Measurements from ENCODE around the gene DAB2IP. TPM values are rescaled to one million over a fixed set of nuclear protein-coding genes. Genes with fewer than 3 reads are reported as not detected.

Gene DAB2IP
- total RNA-seq, 1 donor from 2014 or later = 41.7 TPM

DNA sequence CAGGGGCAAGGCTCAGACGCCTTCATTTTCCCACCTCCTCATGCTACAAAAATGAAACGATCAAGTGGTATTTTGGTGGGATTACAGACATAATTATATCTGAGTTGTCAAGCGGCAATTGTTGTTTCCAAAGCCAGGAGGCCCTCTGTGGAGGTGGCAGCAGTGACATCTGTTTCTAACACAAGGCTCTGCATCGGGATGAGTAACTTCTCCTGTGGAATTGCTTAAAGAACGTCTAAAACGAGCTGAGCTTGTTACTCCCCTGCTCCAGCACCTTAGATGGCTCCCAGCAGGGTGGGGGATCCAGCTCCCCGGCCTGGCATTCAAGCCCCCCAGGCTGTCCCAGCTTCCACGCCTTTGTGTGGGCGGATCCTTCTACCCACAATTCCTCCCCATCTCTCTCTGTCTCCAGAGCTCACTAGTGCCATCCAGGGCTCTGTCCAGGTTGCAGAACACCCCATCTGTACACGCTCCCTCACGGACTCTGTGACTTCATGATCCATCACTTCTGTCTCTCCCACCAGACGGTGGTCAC, 36.8 kb downstream of the DAB2IP start:
- Histone ChIP-seq H3K27ac (ENCODE audit: low read depth, low read length) (no peak overlapping the region), H3K36me3 (ENCODE audit: insufficient read depth, low read length) (no peaks in the 10 kb centered on the region), H3K4me3 (ENCODE audit: insufficient read depth, low read depth, low read length) (no peak overlapping the region), H3K9me3 (ENCODE audit: insufficient read depth, low read depth, low read length) (no peaks in the 10 kb centered on the region), H3K79me2 (ENCODE audit: insufficient read depth, low read length) (no peaks in the 10 kb centered on the region), H3K4me1 (ENCODE audit: insufficient read depth, low read length) (peaks cover 9% of the 10 kb centered on the region), H2AFZ (ENCODE audit: low read depth, low read length) (no peak overlapping the region), H3K27me3 (ENCODE audit: insufficient read depth, low read length) (no peaks in the 10 kb centered on the region), H4K20me1 (ENCODE audit: insufficient read depth, low read length) (peaks cover 29% of the 10 kb centered on the region), H3K4me2 (ENCODE audit: low read length) (no peak overlapping the region), H3K9ac (ENCODE audit: low read length) (no peak overlapping the region)
- no peak for TF ChIP-seq EZH2 (IDR thresholded peaks at IDR 0.05; ENCODE audit: insufficient read depth, low read length)
- TF ChIP-seq, protein P1, sequence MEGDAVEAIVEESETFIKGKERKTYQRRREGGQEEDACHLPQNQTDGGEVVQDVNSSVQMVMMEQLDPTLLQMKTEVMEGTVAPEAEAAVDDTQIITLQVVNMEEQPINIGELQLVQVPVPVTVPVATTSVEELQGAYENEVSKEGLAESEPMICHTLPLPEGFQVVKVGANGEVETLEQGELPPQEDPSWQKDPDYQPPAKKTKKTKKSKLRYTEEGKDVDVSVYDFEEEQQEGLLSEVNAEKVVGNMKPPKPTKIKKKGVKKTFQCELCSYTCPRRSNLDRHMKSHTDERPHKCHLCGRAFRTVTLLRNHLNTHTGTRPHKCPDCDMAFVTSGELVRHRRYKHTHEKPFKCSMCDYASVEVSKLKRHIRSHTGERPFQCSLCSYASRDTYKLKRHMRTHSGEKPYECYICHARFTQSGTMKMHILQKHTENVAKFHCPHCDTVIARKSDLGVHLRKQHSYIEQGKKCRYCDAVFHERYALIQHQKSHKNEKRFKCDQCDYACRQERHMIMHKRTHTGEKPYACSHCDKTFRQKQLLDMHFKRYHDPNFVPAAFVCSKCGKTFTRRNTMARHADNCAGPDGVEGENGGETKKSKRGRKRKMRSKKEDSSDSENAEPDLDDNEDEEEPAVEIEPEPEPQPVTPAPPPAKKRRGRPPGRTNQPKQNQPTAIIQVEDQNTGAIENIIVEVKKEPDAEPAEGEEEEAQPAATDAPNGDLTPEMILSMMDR (IDR thresholded peaks at IDR 0.05; ENCODE audit: insufficient read depth, low read depth, low read length) = no peak
- Mint-ChIP-seq H3K27me3 (ENCODE audit: low read depth, unreplicated experiment) (peaks cover 9% of the 10 kb centered on the region), H3K27ac (ENCODE audit: unreplicated experiment) (no peak overlapping the region), H3K4me3 (ENCODE audit: unreplicated experiment) (no peak overlapping the region), H3K36me3 (ENCODE audit: low read depth, unreplicated experiment) (peaks cover 17% of the 10 kb centered on the region), H3K4me1 (ENCODE audit: low read depth, unreplicated experiment) (peaks cover 19% of the 10 kb centered on the region), H3K9me3 (ENCODE audit: unreplicated experiment) (no peaks in the 10 kb centered on the region)
- FAIRE-seq = no peak
- no peak for DNase-seq (ENCODE audit: low read depth)

DNA sequence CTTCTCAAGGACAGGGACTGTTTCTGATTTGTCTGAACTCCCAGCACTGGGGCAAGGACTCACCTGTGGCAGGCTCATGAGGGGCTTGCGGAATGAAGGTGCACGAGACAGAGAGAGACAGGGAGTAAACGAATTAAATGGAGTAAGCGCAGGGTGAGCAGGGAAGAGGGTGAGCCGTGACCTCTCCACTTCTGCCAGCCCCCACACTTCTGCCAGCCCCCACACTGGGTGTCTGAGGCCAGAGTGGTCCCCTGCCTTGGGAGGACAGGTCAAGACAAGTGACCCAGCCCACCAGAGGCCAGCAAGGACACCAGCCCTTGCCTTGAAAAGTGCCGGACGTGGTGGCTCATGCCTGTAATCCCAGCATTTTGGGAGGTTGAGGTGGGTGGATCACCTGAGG, 37.2 kb downstream of the DAB2IP start:
- no peak overlapping the region for H3K27ac Mint-ChIP-seq (ENCODE audit: unreplicated experiment)
- H3K9me3 Mint-ChIP-seq (ENCODE audit: unreplicated experiment) = no peaks in the 10 kb centered on the region
- no peaks in the 10 kb centered on the region for H3K9me3 ChIP-seq (ENCODE audit: insufficient read depth, low read depth, low read length)
- H3K9ac ChIP-seq (ENCODE audit: low read length) = no peak overlapping the region
- H3K36me3 Mint-ChIP-seq (ENCODE audit: low read depth, unreplicated experiment) = peaks cover 14% of the 10 kb centered on the region
- H3K27me3 Mint-ChIP-seq (ENCODE audit: low read depth, unreplicated experiment) = peaks cover 5% of the 10 kb centered on the region
- H3K27me3 ChIP-seq (ENCODE audit: insufficient read depth, low read length) = no peaks in the 10 kb centered on the region
- H3K36me3 ChIP-seq (ENCODE audit: insufficient read depth, low read length) = no peaks in the 10 kb centered on the region
- H3K4me1 ChIP-seq (ENCODE audit: insufficient read depth, low read length) = peaks cover 13% of the 10 kb centered on the region
- DNase-seq (ENCODE audit: low read depth) (no peak), FAIRE-seq (no peak)
- no peak overlapping the region for H2AFZ ChIP-seq (ENCODE audit: low read depth, low read length)
- H3K4me3 ChIP-seq (ENCODE audit: insufficient read depth, low read depth, low read length) = no peak overlapping the region
- peaks cover 29% of the 10 kb centered on the region for H4K20me1 ChIP-seq (ENCODE audit: insufficient read depth, low read length)
- no peaks in the 10 kb centered on the region for H3K79me2 ChIP-seq (ENCODE audit: insufficient read depth, low read length)
- TF ChIP-seq EZH2 (IDR thresholded peaks at IDR 0.05; ENCODE audit: insufficient read depth, low read length) = no peak
- TF ChIP-seq, protein P1 (IDR thresholded peaks at IDR 0.05; ENCODE audit: insufficient read depth, low read depth, low read length) = no peak
- H3K27ac ChIP-seq (ENCODE audit: low read depth, low read length) = no peak overlapping the region
- peaks cover 18% of the 10 kb centered on the region for H3K4me1 Mint-ChIP-seq (ENCODE audit: low read depth, unreplicated experiment)
- H3K4me2 ChIP-seq (ENCODE audit: low read length) = no peak overlapping the region
- H3K4me3 Mint-ChIP-seq (ENCODE audit: unreplicated experiment) = no peak overlapping the region

DNA sequence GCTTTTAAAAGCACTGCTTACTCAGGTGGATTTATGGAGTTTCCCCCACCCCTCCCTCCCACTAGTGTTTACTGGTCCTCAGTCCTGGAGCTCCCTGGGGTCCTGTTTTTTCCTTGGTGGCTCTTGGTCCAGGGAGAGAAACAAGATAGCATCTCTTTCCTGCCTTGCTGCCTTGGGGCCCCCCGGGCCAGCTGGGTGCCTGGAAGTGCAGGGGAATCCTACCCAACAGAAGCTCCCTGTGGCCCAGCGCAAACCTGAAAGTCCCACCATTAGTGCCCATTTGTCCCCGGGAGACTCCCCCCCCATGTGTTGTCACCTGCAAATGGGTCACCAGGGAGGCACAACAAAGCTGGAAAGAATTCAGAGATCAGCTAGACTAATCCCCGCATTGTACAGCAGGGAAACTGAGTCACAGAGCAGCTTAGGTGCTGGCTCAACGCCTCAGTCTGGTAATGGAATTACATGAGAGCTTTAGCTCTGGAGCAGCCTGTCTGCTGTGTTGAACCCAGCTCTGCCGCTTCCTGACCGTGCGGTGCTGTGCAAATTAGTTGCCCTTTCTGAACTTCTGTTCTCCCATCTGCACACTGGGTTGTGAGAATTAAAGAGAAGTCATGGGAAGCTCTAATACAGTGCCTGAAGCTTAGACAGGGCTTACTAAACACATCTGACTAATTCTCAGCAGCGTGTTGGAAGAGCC, 38.2 kb downstream of the DAB2IP start:
- Histone ChIP-seq H3K9ac (ENCODE audit: low read length) (no peak overlapping the region), H2AFZ (ENCODE audit: low read depth, low read length) (no peak overlapping the region), H3K27me3 (ENCODE audit: insufficient read depth, low read length) (no peaks in the 10 kb centered on the region), H3K36me3 (ENCODE audit: insufficient read depth, low read length) (no peaks in the 10 kb centered on the region), H3K4me1 (ENCODE audit: insufficient read depth, low read length) (peaks cover 12% of the 10 kb centered on the region), H3K79me2 (ENCODE audit: insufficient read depth, low read length) (no peaks in the 10 kb centered on the region), H4K20me1 (ENCODE audit: insufficient read depth, low read length) (peaks cover 34% of the 10 kb centered on the region), H3K27ac (ENCODE audit: low read depth, low read length) (no peak overlapping the region), H3K4me2 (ENCODE audit: low read length) (no peak overlapping the region), H3K4me3 (ENCODE audit: insufficient read depth, low read depth, low read length) (no peak overlapping the region), H3K9me3 (ENCODE audit: insufficient read depth, low read depth, low read length) (no peaks in the 10 kb centered on the region)
- Mint-ChIP-seq H3K9me3 (ENCODE audit: unreplicated experiment) (no peaks in the 10 kb centered on the region), H3K27ac (ENCODE audit: unreplicated experiment) (no peak overlapping the region), H3K4me1 (ENCODE audit: low read depth, unreplicated experiment) (peaks cover 18% of the 10 kb centered on the region), H3K36me3 (ENCODE audit: low read depth, unreplicated experiment) (peaks cover 12% of the 10 kb centered on the region), H3K27me3 (ENCODE audit: low read depth, unreplicated experiment) (peaks cover 3% of the 10 kb centered on the region), H3K4me3 (ENCODE audit: unreplicated experiment) (no peak overlapping the region)
- TF ChIP-seq EZH2 (IDR thresholded peaks at IDR 0.05; ENCODE audit: insufficient read depth, low read length) = no peak
- TF ChIP-seq, protein P1 (IDR thresholded peaks at IDR 0.05; ENCODE audit: insufficient read depth, low read depth, low read length) = no peak
- FAIRE-seq (no peak), DNase-seq (ENCODE audit: low read depth) (no peak)
